GM12878 (cell line): ENCODE results near the gene SACM1L. TPM values are rescaled to one million over a fixed set of nuclear protein-coding genes. Genes with fewer than 3 reads are reported as not detected.

Experiments
- ATAC-seq: fragments of 200-7000 bp; cut with Tn5 transposase; 3 replicates; pipeline ENCODE4 v1.9.1; 2020; ENCODE audit warnings: mild to moderate bottlenecking, moderate library complexity
- BruUV-seq: library from RNA; stranded (reverse); fragments of 400-500 nt; replicated peaks from 2 replicates; lab custom pipeline; 2021; lab: Mats Ljungman, UMichigan
- CTCF ChIA-PET: fragments of 300-600 bp; sonication (Branson Sonifier 250); formaldehyde crosslinking; extraction: SDS; loops from one replicate; lab custom pipeline; 2021; ENCODE audit warnings: inconsistent platforms; lab: Yijun Ruan, JAX
- POLR2A ChIA-PET: fragments of 350-600 bp; formaldehyde crosslinking; extraction: SDS; loops from one replicate; lab custom pipeline; 2021; ENCODE audit warnings: inconsistent platforms; lab: Charles Lee
- RAD21 ChIA-PET: fragments of 300-600 bp; sonication (Branson Sonifier 250); formaldehyde crosslinking; loops from one replicate; lab custom pipeline; 2023; ENCODE audit warnings: antibody characterized with exemption; ENCODE audit not compliant: unreplicated experiment; lab: Charles Lee
- SMC1A ChIA-PET: fragments of 300-600 bp; sonication (Branson Sonifier 250); formaldehyde crosslinking; loops from one replicate; lab custom pipeline; 2023; ENCODE audit not compliant: unreplicated experiment, uncharacterized antibody; lab: Charles Lee
- DNase-seq: peaks from one replicate; pipeline ENCODE4 v3.0.0-alpha.2; 2011; ENCODE audit warnings: low read depth, low spot score
- FAIRE-seq: peaks from 3 replicates; lab custom pipeline; 2011; peaks lifted over from hg19 to GRCh38; lab: Jason Lieb, UNC
- H2AFZ ChIP-seq: 2 replicates; pipeline ENCODE4 v1.6.0; 2011; ENCODE audit warnings: low read depth, low read length, control low read depth; ENCODE audit not compliant: control insufficient read depth
- H3K27ac ChIP-seq: 2 replicates; pipeline ENCODE4 v1.5.1; 2011; ENCODE audit warnings: control low read depth; ENCODE audit not compliant: control insufficient read depth, insufficient read depth
- H3K27me3 ChIP-seq, 2 experiments: replicated peaks in 1 of 2; 2 replicates each; pipeline versions ENCODE4 v1.6.0 to v1.6.1; 2011; ENCODE audit warnings: low read length in 1 of 2; ENCODE audit not compliant: control insufficient read depth in 2 of 2, insufficient read depth in 2 of 2
- H3K36me3 ChIP-seq, 2 experiments: 2 replicates each; pipeline ENCODE4 v1.5.1; 2011; ENCODE audit warnings: low read length in 1 of 2; ENCODE audit not compliant: control insufficient read depth in 2 of 2, insufficient read depth in 2 of 2
- H3K4me1 ChIP-seq: 2 replicates; pipeline ENCODE4 v1.6.1; 2011; ENCODE audit warnings: mild to moderate bottlenecking, low read length, moderate library complexity, mixed read lengths; ENCODE audit not compliant: control insufficient read depth, insufficient read depth
- H3K4me2 ChIP-seq: 2 replicates; pipeline ENCODE4 v1.6.0; 2011; ENCODE audit warnings: control low read depth; ENCODE audit not compliant: control insufficient read depth, insufficient read depth
- H3K4me3 ChIP-seq: fragments of 200-600 bp; sonication (generic); 2 replicates; pipeline ENCODE4 v1.5.1; 2016
- H3K79me2 ChIP-seq: 2 replicates; pipeline ENCODE4 v1.6.0; 2011; ENCODE audit warnings: low read length; ENCODE audit not compliant: control insufficient read depth, insufficient read depth
- H3K9ac ChIP-seq: 2 replicates; pipeline ENCODE4 v1.8.0; 2011; ENCODE audit warnings: low read length, control low read depth, mixed read lengths; ENCODE audit not compliant: control insufficient read depth, insufficient read depth
- H3K9me3 ChIP-seq: replicated peaks from 3 replicates; pipeline ENCODE4 v1.5.1; 2011; ENCODE audit warnings: mild to moderate bottlenecking, low read length; ENCODE audit not compliant: control insufficient read depth, insufficient read depth
- H4K20me1 ChIP-seq: 2 replicates; pipeline ENCODE4 v1.6.0; 2011; ENCODE audit not compliant: control insufficient read depth, insufficient read depth
- BCL11A ChIP-seq: IDR thresholded peaks from 2 replicates; pipeline ENCODE4 v1.6.1; 2011; ENCODE audit warnings: low read depth, low read length
- BMI1 ChIP-seq: fragments of 450-650 bp; IDR thresholded peaks from 2 replicates; pipeline ENCODE4 v1.6.1; 2016; ENCODE audit warnings: mild to moderate bottlenecking, moderate library complexity, borderline replicate concordance
- CEBPZ ChIP-seq: fragments of 150-350 bp; IDR thresholded peaks from 2 replicates; pipeline ENCODE4 v1.6.1; 2016; ENCODE audit warnings: low read depth, low read length
- E4F1 ChIP-seq: fragments of 450-650 bp; IDR thresholded peaks from 2 replicates; pipeline ENCODE4 v1.6.1; 2018; ENCODE audit warnings: borderline replicate concordance, mild to moderate bottlenecking; ENCODE audit not compliant: partially characterized antibody
- EGR1 ChIP-seq, 2 experiments: IDR thresholded peaks; 1 replicate in 1 of 2; 2 replicates in 1 of 2; pipeline ENCODE4 v1.6.1; 2011 to 2012; ENCODE audit warnings: low read depth in 2 of 2, low read length in 2 of 2, borderline replicate concordance in 1 of 2, mild to moderate bottlenecking in 1 of 2, moderate library complexity in 1 of 2
- EP300 ChIP-seq, 2 experiments: fragments of 150-350 bp in 1 of 2; IDR thresholded peaks; 2 replicates each; pipeline ENCODE4 v1.6.1; 2011 to 2012; ENCODE audit warnings: low read depth in 2 of 2, low read length in 2 of 2, borderline replicate concordance in 1 of 2, improper control_type of control experiment in 1 of 2, inconsistent platforms in 1 of 2; ENCODE audit not compliant: control insufficient read depth in 1 of 2
- HDAC2 ChIP-seq: fragments of 200-600 bp; sonication (generic); IDR thresholded peaks from 2 replicates; pipeline ENCODE4 v1.6.1; 2017
- IKZF2 ChIP-seq, 2 experiments: fragments of 450-650 bp; IDR thresholded peaks; 2 replicates each; pipeline ENCODE4 v1.6.1; 2017; ENCODE audit warnings: mild to moderate bottlenecking in 2 of 2, moderate library complexity in 2 of 2
- NR2F1 ChIP-seq: fragments of 450-650 bp; conservative IDR thresholded peaks from 2 replicates; pipeline ENCODE4 v1.6.1; 2017; ENCODE audit warnings: mild to moderate bottlenecking
- RAD51 ChIP-seq: fragments of 450-650 bp; IDR thresholded peaks from 2 replicates; pipeline ENCODE4 v1.6.1; 2016; ENCODE audit warnings: moderate library complexity, mild to moderate bottlenecking, inconsistent platforms
- RCOR1 ChIP-seq: conservative IDR thresholded peaks from 2 replicates; pipeline ENCODE4 v1.6.1; 2012; ENCODE audit warnings: low read depth, low read length, improper control_type of control experiment
- SMAD1 ChIP-seq: fragments of 450-650 bp; IDR thresholded peaks from 2 replicates; pipeline ENCODE4 v1.6.1; 2018; ENCODE audit warnings: mild to moderate bottlenecking, low read depth; ENCODE audit not compliant: partially characterized antibody
- SMAD5 ChIP-seq: IDR thresholded peaks from 2 replicates; pipeline ENCODE4 v1.6.1; 2016; ENCODE audit warnings: antibody characterized with exemption, low read depth
- SMC3 ChIP-seq: IDR thresholded peaks from 2 replicates; pipeline ENCODE4 v1.6.1; 2011; ENCODE audit warnings: low read length, improper control_type of control experiment, borderline replicate concordance
- TAF1 ChIP-seq: IDR thresholded peaks from 2 replicates; pipeline ENCODE4 v1.6.1; 2011; ENCODE audit warnings: mild to moderate bottlenecking, low read depth, low read length, borderline replicate concordance
- ZNF207 ChIP-seq: fragments of 450-650 bp; IDR thresholded peaks from 2 replicates; pipeline ENCODE4 v1.6.1; 2014; ENCODE audit warnings: antibody characterized with exemption, mild to moderate bottlenecking, borderline replicate concordance
- ZNF274 ChIP-seq: IDR thresholded peaks from one replicate; pipeline ENCODE4 v1.8.0; 2011; ENCODE audit not compliant: insufficient read length, insufficient read depth
- WGBS: methylation state at CpG from one replicate; pipeline ENCODE4 v1.1.6; 2016; ENCODE audit warnings: low lambda C conversion rate; ENCODE audit not compliant: insufficient replicate concordance, insufficient coverage; ENCODE audit errors: missing lambda C conversion rate; 5-methylcytosine and 5-hydroxymethylcytosine counted together
- in situ Hi-C: fragments of 300-500 bp; cut with MboI; formaldehyde crosslinking; loops from 9 replicates; pipeline ENCODE4 v1.14.3; 2018; ENCODE audit warnings: mixed read lengths
- intact Hi-C: fragments of 100-400 bp; cut with micrococcal nuclease; formaldehyde crosslinking; loops from one replicate; pipeline ENCODE4 v1.14.2; 2022; ENCODE audit not compliant: unreplicated experiment
- polyA plus RNA-seq, 11 experiments: library from polyadenylated mRNA; depleted of rRNA in 4 of 11; unstranded in 6 of 11; stranded (reverse) in 5 of 11; fragments of >200 nt; fragmentation: Nextera tagmentation in 4 of 11; fragmentation: Illumina TruSeq in 1 of 11; extraction: Ambion mirVana in 4 of 11; extraction: Trizol in 1 of 11; gene quantifications; 1 replicate in 1 of 11; 2 replicates in 10 of 11; pipeline versions ENCODE4 v1.2.1 to v1.2.3, GENCODE V29; 2011 to 2016; ENCODE audit warnings: inconsistent platforms in 2 of 11, missing spikeins in 2 of 11, low read depth in 1 of 11
- total RNA-seq, 4 experiments: library from RNA; depleted of rRNA in 3 of 4; stranded (reverse); fragments of >200 nt in 3 of 4; fragmentation: Illumina TruSeq in 1 of 4; extraction: Trizol in 1 of 4; gene quantifications; 2 replicates each; pipeline versions ENCODE4 v1.2.1 to v1.2.3, GENCODE V29; 2013 to 2021

Gene SACM1L
- total and polyA plus RNA-seq, 10 of the 15 experiments (the other 5 are each of a cell fraction or from before 2014, with no cell fraction given) = 16.5 to 48.3 (median 28.9) TPM

- 76% methylated on average over 5 of the region's 5 CpGs for WGBS
- FAIRE-seq = no peak
- Histone ChIP-seq H3K4me2 (no peak overlapping the region), H3K79me2 (no peaks in the 10 kb centered on the region), H3K27ac (no peak overlapping the region), H3K4me1 (peaks cover 5% of the 10 kb centered on the region), H3K9ac (no peak overlapping the region), H4K20me1 (no peaks in the 10 kb centered on the region), H3K4me3 (no peak overlapping the region), H3K36me3 (no peaks in the 10 kb centered on the region), H2AFZ (no peak overlapping the region), H3K27me3 (peaks cover 2 to 17% of the 10 kb centered on the region in 2 experiments; a peak in 3 of 4 replicates), H3K9me3 (no peaks in the 10 kb centered on the region)
- RAD21 ChIA-PET = no interaction called here
- intact Hi-C loops (no loop called here), in situ Hi-C loops (no loop called here)
- ATAC-seq = no peak
- no peak for DNase-seq
- POLR2A ChIA-PET = no interaction called here
- SMC1A ChIA-PET = interaction anchor here (0.6 kb wide), 1 partner anchor 30 kb away, joined by 3 read pairs; no protein-coding TSS in a partner anchor
- no TSS peak for BruUV-seq
- TF ChIP-seq EGR1 (IDR thresholded peaks at IDR 0.05; ENCODE audit: borderline replicate concordance in 1 of 2, low read depth in 2 of 2, low read length in 2 of 2) (no peak), CEBPZ (no peak), RCOR1 (no peak), NR2F1 (no peak), TAF1 (no peak), HDAC2 (no peak), SMAD1 (no peak), SMC3 (no peak), RAD51 (no peak), ZNF274 (no peak), ZNF207 (no peak), BMI1 (no peak), BCL11A (no peak), EP300 (IDR thresholded peaks at IDR 0.05; ENCODE audit: borderline replicate concordance in 1 of 2, control insufficient read depth in 1 of 2, low read depth in 2 of 2, low read length in 2 of 2) (no peak), IKZF2 (IDR thresholded peaks at IDR 0.05) (no peak), E4F1 (no peak), SMAD5 (no peak)
- CTCF ChIA-PET = interaction anchor here (1.6 kb wide), 1 partner anchor 135 kb away, joined by 6 read pairs; no protein-coding TSS in a partner anchor
Measured at GRCh38 chr3:45794177-45794560, 105.0 kb downstream of the SACM1L start.
